H1 (cell line): ENCODE data around the gene CARD11. TPM values are rescaled to one million over a fixed set of nuclear protein-coding genes. Genes with fewer than 3 reads are reported as not detected.

ENCODE experiments used
- CTCF ChIA-PET: fragments of 300-600 bp; sonication (Branson Sonifier 250); formaldehyde crosslinking; loops from one replicate; lab custom pipeline; 2021; ENCODE audit not compliant: partially characterized antibody; lab: Charles Lee
- POLR2A ChIA-PET: fragments of 300-600 bp; sonication (Branson Sonifier 250); formaldehyde crosslinking; loops from one replicate; lab custom pipeline; 2021; ENCODE audit warnings: inconsistent platforms; ENCODE audit not compliant: partially characterized antibody; lab: Charles Lee
- DNase-seq, 2 experiments: peaks; one replicate each; pipeline versions ENCODE4 v3.0.0 to v3.0.0-alpha.2; 2010 to 2022; ENCODE audit warnings: low spot score in 2 of 2, low read depth in 1 of 2, mixed read lengths in 1 of 2
- FAIRE-seq: peaks from 2 replicates; lab custom pipeline; 2011; peaks lifted over from hg19 to GRCh38; lab: Jason Lieb, UNC
- H2AFZ ChIP-seq: 2 replicates; pipeline ENCODE4 v1.8.1; 2012; ENCODE audit warnings: low read length, inconsistent platforms
- H2AK5ac ChIP-seq: 2 replicates; pipeline ENCODE4 v1.6.1; 2013; ENCODE audit warnings: low read depth, low read length
- H2BK120ac ChIP-seq: replicated peaks from 2 replicates; pipeline ENCODE3; 2013; ENCODE audit warnings: low read depth, low read length, inconsistent platforms
- H2BK12ac ChIP-seq: 2 replicates; pipeline ENCODE4 v1.6.1; 2013; ENCODE audit warnings: low read depth, low read length
- H2BK15ac ChIP-seq: 2 replicates; pipeline ENCODE4 v1.6.1; 2013; ENCODE audit warnings: low read length
- H2BK20ac ChIP-seq: 2 replicates; pipeline ENCODE4 v1.6.1; 2013; ENCODE audit warnings: low read length
- H2BK5ac ChIP-seq: 2 replicates; pipeline ENCODE4 v1.6.1; 2013; ENCODE audit warnings: low read depth, low read length
- H3K14ac ChIP-seq: 2 replicates; pipeline ENCODE4 v1.6.1; 2013; ENCODE audit warnings: inconsistent platforms; ENCODE audit not compliant: insufficient read length
- H3K18ac ChIP-seq: 2 replicates; pipeline ENCODE4 v1.6.1; 2013; ENCODE audit warnings: low read length; ENCODE audit errors: extremely low read depth
- H3K23ac ChIP-seq: 2 replicates; pipeline ENCODE4 v1.6.1; 2013; ENCODE audit warnings: inconsistent platforms; ENCODE audit not compliant: insufficient read length
- H3K23me2 ChIP-seq: 2 replicates; pipeline ENCODE4 v1.6.1; 2013; ENCODE audit warnings: low read depth, low read length
- H3K27ac ChIP-seq: 2 replicates; pipeline ENCODE4 v1.6.1; 2011; ENCODE audit warnings: low read depth, low read length, inconsistent platforms
- H3K27me3 ChIP-seq, 4 experiments: replicated peaks in 1 of 4; 1 replicate in 1 of 4; 2 replicates in 3 of 4; pipeline versions ENCODE4 v1.6.1 to v1.8.1; 2011 to 2013; ENCODE audit warnings: low read length in 3 of 4, mild to moderate bottlenecking in 3 of 4, inconsistent platforms in 2 of 4, mixed read lengths in 2 of 4, moderate library complexity in 1 of 4; ENCODE audit not compliant: control insufficient read depth in 3 of 4, insufficient read depth in 3 of 4; ENCODE audit errors: extremely low read depth in 1 of 4
- H3K36me3 ChIP-seq, 4 experiments: 2 replicates each; pipeline versions ENCODE4 v1.6.1 to v1.8.1; 2011 to 2013; ENCODE audit warnings: mild to moderate bottlenecking in 4 of 4, low read length in 3 of 4, moderate library complexity in 2 of 4, control low read depth in 1 of 4, inconsistent platforms in 1 of 4; ENCODE audit not compliant: insufficient read depth in 4 of 4, control insufficient read depth in 2 of 4
- H3K4ac ChIP-seq: replicated peaks from 2 replicates; pipeline ENCODE3; 2013; ENCODE audit warnings: low read length, low read depth, mixed read lengths, inconsistent platforms; ENCODE audit not compliant: insufficient read length
- H3K4me1 ChIP-seq, 4 experiments: replicated peaks in 1 of 4; 1 replicate in 1 of 4; 2 replicates in 3 of 4; pipeline versions ENCODE4 v1.6.1 to v1.8.1; 2011 to 2013; ENCODE audit warnings: low read length in 3 of 4, inconsistent platforms in 2 of 4, mixed read lengths in 1 of 4; ENCODE audit not compliant: insufficient read depth in 4 of 4, control insufficient read depth in 3 of 4
- H3K4me2 ChIP-seq, 2 experiments: 2 replicates each; pipeline versions ENCODE4 v1.6.1 to v1.8.1; 2011 to 2013; ENCODE audit warnings: low read depth in 2 of 2, low read length in 2 of 2, control low read depth in 1 of 2, inconsistent platforms in 1 of 2, mild to moderate bottlenecking in 1 of 2; ENCODE audit not compliant: insufficient read depth in 1 of 2
- H3K4me3 ChIP-seq, 4 experiments: fragments of 200-600, 300-600 bp in 1 of 4; sonication (generic), shearing (Covaris generic), sonication (Bioruptor Twin) in 1 of 4; 2 replicates each; pipeline versions ENCODE4 v1.5.1 to v1.8.1; 2011 to 2016; ENCODE audit warnings: low read length in 4 of 4, low read depth in 3 of 4, control low read depth in 2 of 4, inconsistent platforms in 2 of 4, mild to moderate bottlenecking in 2 of 4, mixed read lengths in 1 of 4, moderate library complexity in 1 of 4; ENCODE audit not compliant: insufficient read depth in 2 of 4; ENCODE audit errors: extremely low read depth in 1 of 4
- H3K56ac ChIP-seq: replicated peaks from 2 replicates; pipeline ENCODE3; 2013; ENCODE audit warnings: low read depth, mild to moderate bottlenecking, mixed read lengths, low read length, inconsistent platforms; ENCODE audit not compliant: insufficient read length
- H3K79me1 ChIP-seq: 2 replicates; pipeline ENCODE4 v1.6.1; 2013; ENCODE audit warnings: low read depth, low read length, control low read depth
- H3K79me2 ChIP-seq, 2 experiments: 2 replicates each; pipeline versions ENCODE4 v1.6.1 to v1.8.1; 2012 to 2013; ENCODE audit warnings: low read length in 2 of 2, mild to moderate bottlenecking in 2 of 2, inconsistent platforms in 1 of 2; ENCODE audit not compliant: insufficient read depth in 2 of 2, control insufficient read depth in 1 of 2
- H3K9ac ChIP-seq, 4 experiments: replicated peaks in 1 of 4; 1 replicate in 1 of 4; 2 replicates in 3 of 4; pipeline versions ENCODE4 v1.6.1 to v1.8.1; 2011 to 2013; ENCODE audit warnings: low read depth in 3 of 4, low read length in 3 of 4, control low read depth in 2 of 4, mild to moderate bottlenecking in 2 of 4, moderate library complexity in 2 of 4, inconsistent platforms in 1 of 4; ENCODE audit errors: extremely low read depth in 1 of 4
- H3K9me3 ChIP-seq, 2 experiments: 2 replicates each; pipeline versions ENCODE4 v1.6.1 to v1.8.1; 2012 to 2013; ENCODE audit warnings: mild to moderate bottlenecking in 2 of 2, moderate library complexity in 2 of 2, control low read depth in 1 of 2, inconsistent platforms in 1 of 2, low read depth in 1 of 2, low read length in 1 of 2, mixed read lengths in 1 of 2; ENCODE audit not compliant: insufficient read depth in 2 of 2
- H4K20me1 ChIP-seq, 2 experiments: replicated peaks in 1 of 2; 2 replicates each; pipeline versions ENCODE3 to v1.8.1; 2011 to 2013; ENCODE audit warnings: inconsistent platforms in 2 of 2, low read length in 2 of 2, mild to moderate bottlenecking in 1 of 2; ENCODE audit not compliant: insufficient read depth in 2 of 2, control insufficient read depth in 1 of 2
- H4K5ac ChIP-seq: 2 replicates; pipeline ENCODE4 v1.6.1; 2013; ENCODE audit warnings: low read length, low read depth, mixed read lengths, inconsistent platforms; ENCODE audit not compliant: insufficient read length
- H4K8ac ChIP-seq: 2 replicates; pipeline ENCODE4 v1.8.0; 2013; ENCODE audit warnings: mild to moderate bottlenecking, moderate library complexity, low read length, inconsistent platforms; ENCODE audit not compliant: insufficient read depth; ENCODE audit errors: extremely low read depth
- H4K91ac ChIP-seq: replicated peaks from 2 replicates; pipeline ENCODE3; 2013; ENCODE audit warnings: low read length, mixed read lengths, inconsistent platforms; ENCODE audit not compliant: insufficient read length
- RFX5 ChIP-seq: IDR thresholded peaks from 2 replicates; pipeline ENCODE4 v1.6.1; 2011; ENCODE audit warnings: low read depth, low read length, improper control_type of control experiment, borderline replicate concordance
- SP2 ChIP-seq: IDR thresholded peaks from 2 replicates; pipeline ENCODE4 v1.6.1; 2012; ENCODE audit warnings: mild to moderate bottlenecking, low read length, inconsistent platforms
- WGBS, 2 experiments: shearing (Covaris generic) in 1 of 2; methylation state at CpG; one replicate each; pipeline versions ENCODE4 v1.1.6 to v1.1.7; 2013 to 2015; ENCODE audit warnings: low lambda C conversion rate in 2 of 2, mixed read lengths in 2 of 2, inconsistent platforms in 1 of 2, low coverage in 1 of 2, missing lambda C conversion rate in 1 of 2; ENCODE audit not compliant: insufficient replicate concordance in 2 of 2, insufficient coverage in 1 of 2, insufficient read length in 1 of 2; ENCODE audit errors: extremely low coverage in 1 of 2, missing lambda C conversion rate in 1 of 2; 5-methylcytosine and 5-hydroxymethylcytosine counted together
- polyA plus RNA-seq, 7 experiments: library from polyadenylated mRNA; depleted of rRNA in 3 of 7; stranded (reverse) in 5 of 7; unstranded in 2 of 7; fragments of >200 nt in 5 of 7; fragments of 200-250 nt in 2 of 7; gene quantifications; 1 replicate in 5 of 7; 2 replicates in 1 of 7; 4 replicates in 1 of 7; pipeline versions ENCODE4 v1.2.1 to v1.2.3, GENCODE V29; 2011 to 2013; ENCODE audit warnings: missing spikeins in 2 of 7, mixed read lengths in 2 of 7
- total RNA-seq: library from RNA; stranded (reverse); fragmentation: NEBNext Ultra II Directional; extraction: Animal tissue kit (Norgen Biotek cat#: 25700); gene quantifications from 2 replicates; pipeline ENCODE4 v1.2.1, GENCODE V29; 2021
- TF ChIP-seq, protein P1 (sequence below): IDR thresholded peaks from 2 replicates; pipeline ENCODE4 v1.6.1; 2012; ENCODE audit warnings: inconsistent platforms

CARD11 gene
- total and polyA plus RNA-seq, 2 of the 8 experiments (the other 6 are each of a cell fraction or from before 2014, with no cell fraction given), result 12.6 to 29.8 TPM

DNA sequence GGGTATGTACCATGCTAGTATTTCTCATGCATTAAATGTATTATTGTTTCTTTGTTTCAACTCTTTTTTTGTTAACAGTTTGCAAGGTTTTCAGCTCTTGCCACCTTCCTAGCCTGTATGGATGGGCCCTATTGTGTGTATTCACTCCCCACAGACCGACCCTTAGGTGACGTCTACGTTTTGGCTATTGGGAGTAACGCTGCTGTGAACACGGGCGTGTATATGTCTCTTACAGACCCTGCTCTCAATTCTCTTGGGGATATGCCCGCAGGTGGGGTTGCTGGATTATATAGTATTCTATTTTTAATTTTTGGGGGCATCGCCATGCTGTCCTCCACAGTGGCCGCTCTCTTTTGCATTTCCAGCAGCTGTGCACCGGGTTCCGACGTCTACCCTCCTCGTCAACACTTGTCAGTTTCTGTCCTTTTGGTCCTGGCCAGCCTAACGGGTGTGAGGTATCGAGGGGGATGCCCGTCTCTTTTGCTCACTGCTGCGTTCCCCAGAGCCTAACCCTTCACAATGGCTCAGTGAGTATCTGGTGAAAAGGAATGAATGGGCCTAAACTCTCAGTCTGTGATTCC, 135.5 kb downstream of the CARD11 start:
- Histone ChIP-seq H3K23me2 (peaks cover 4% of the 10 kb centered on the region; the same call in 1 of the 2 replicates), H2BK5ac (no peak overlapping the region), H4K91ac (no peak overlapping the region), H3K27me3 (no peaks in the 10 kb centered on the region), H3K4me2 (no peak overlapping the region), H2AFZ (no peak overlapping the region), H3K9me3 (no peaks in the 10 kb centered on the region), H4K8ac (no peak overlapping the region), H3K14ac (no peak overlapping the region), H3K18ac (no peak overlapping the region), H3K79me2 (no peaks in the 10 kb centered on the region), H2AK5ac (no peak overlapping the region), H2BK20ac (no peak overlapping the region), H2BK12ac (no peak overlapping the region), H3K27ac (no peak overlapping the region), H4K20me1 (no peaks in the 10 kb centered on the region), H2BK120ac (no peak overlapping the region), H3K23ac (no peak overlapping the region), H3K4me1 (no peaks in the 10 kb centered on the region), H3K56ac (no peak overlapping the region), H3K4ac (no peak overlapping the region), H3K79me1 (no peaks in the 10 kb centered on the region; the same call in 1 of the 2 replicates), H3K36me3 (no peaks in the 10 kb centered on the region)
- DNase-seq, result no peak
- POLR2A ChIA-PET, result no interaction called here
- 94% methylated on average over 17 of the region's 17 CpGs; no CpG with 5 or more reads in 1 of the 2 experiments for WGBS, 2 experiments
- TF ChIP-seq SP2 (no peak), RFX5 (no peak)
- TF ChIP-seq, protein P1, sequence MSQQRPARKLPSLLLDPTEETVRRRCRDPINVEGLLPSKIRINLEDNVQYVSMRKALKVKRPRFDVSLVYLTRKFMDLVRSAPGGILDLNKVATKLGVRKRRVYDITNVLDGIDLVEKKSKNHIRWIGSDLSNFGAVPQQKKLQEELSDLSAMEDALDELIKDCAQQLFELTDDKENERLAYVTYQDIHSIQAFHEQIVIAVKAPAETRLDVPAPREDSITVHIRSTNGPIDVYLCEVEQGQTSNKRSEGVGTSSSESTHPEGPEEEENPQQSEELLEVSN, result no peak
- TF ChIP-seq, all 59 proteins: peak for 0
- Histone ChIP-seq H3K9ac (no peak overlapping the region), H2BK15ac (no peak overlapping the region), H3K4me3 (no peak overlapping the region), H4K5ac (no peak overlapping the region)
- CTCF ChIA-PET, result interaction anchor here (1.6 kb wide), 1 partner anchor 14 kb away, joined by 9 read pairs; no protein-coding TSS in a partner anchor
- no peak for FAIRE-seq
